ENCODE measurements around the gene HS6ST3. TPM values are rescaled to one million over a fixed set of nuclear protein-coding genes. Genes with fewer than 3 reads are reported as not detected.

HS6ST3 gene
- total and polyA plus RNA-seq, 8 donors = 0.65 to 3.4 (median 1.8) TPM

DNA sequence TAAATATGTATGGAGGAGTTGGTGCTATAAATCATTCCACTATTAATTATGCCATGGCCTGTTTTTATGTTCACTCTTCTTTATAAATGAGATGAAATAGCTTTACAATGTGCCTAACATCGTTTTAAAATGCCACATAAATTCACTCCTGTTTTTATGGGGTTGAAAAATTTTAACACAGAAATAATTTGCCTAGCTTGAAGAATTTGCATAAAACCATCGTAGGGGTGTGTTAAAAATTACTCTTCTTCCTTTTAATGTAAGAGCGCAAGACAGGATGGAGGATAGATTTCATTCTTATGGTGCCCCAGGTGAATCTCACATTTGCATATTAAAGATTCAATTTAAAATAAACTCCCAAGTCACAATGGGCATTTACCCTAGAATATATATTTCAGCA is 456.6 kb downstream of the HS6ST3 start:
- intact Hi-C loops (cut with DNase I) = no loop called here
- H3K27ac ChIP-seq = no peak overlapping the region
- no peak for TF ChIP-seq CTCF (IDR thresholded peaks at IDR 0.05)
- H3K4me3 ChIP-seq = no peak overlapping the region
- H3K27me3 ChIP-seq = no peaks in the 10 kb centered on the region
- no peaks in the 10 kb centered on the region for H3K9me3 ChIP-seq
- no peak for FAIRE-seq
- H3K4me1 ChIP-seq = no peaks in the 10 kb centered on the region
- DNase-seq = no peak
- ATAC-seq = no peak
- H3K36me3 ChIP-seq = no peaks in the 10 kb centered on the region
- 75 to 88% methylated on average over 3 of the region's 3 CpGs for WGBS, 2 donors

GRCh38 chr13:96551546-96551945 is 461.6 kb downstream of the HS6ST3 start:
- no peaks in the 10 kb centered on the region for H3K4me1 ChIP-seq
- 51 to 59% methylated on average over 5 of the region's 5 CpGs for WGBS, 2 donors
- FAIRE-seq (no peak), DNase-seq (no peak), ATAC-seq (peak in 1 of 4 donors; percentile 51)
- H3K27ac ChIP-seq = no peak overlapping the region
- no peak overlapping the region for H3K4me3 ChIP-seq
- H3K36me3 ChIP-seq = no peaks in the 10 kb centered on the region
- H3K27me3 ChIP-seq = no peaks in the 10 kb centered on the region
- no peak for TF ChIP-seq CTCF (IDR thresholded peaks at IDR 0.05)
- H3K9me3 ChIP-seq = no peaks in the 10 kb centered on the region
- intact Hi-C loops (cut with DNase I) = no loop called here

DNA sequence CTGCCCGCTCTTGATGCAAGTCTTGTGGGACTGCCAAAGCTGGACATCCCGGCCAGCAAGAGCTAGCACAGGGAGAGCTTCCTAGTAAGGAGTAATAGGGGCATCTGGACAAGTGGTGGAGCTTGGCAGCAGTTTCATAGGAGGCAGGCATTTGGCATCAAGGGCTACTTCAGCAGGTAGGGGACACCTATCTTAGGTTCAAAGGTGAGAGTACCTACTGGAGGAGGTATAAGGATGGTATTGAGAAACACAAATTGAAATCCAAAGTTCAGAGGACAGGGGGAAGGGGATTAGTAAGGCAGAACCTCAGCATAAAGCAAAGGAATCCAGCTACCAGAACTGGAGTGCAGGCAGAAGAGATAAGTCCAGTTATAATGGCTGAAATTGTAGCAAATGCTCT is 462.7 kb downstream of the HS6ST3 start:
- H3K4me3 ChIP-seq = no peak overlapping the region
- TF ChIP-seq CTCF (IDR thresholded peaks at IDR 0.05) = no peak
- no peaks in the 10 kb centered on the region for H3K27me3 ChIP-seq
- ATAC-seq (no peak), DNase-seq (no peak), FAIRE-seq (no peak)
- 94% methylated on average over 2 of the region's 2 CpGs for WGBS, 2 donors
- H3K27ac ChIP-seq = no peak overlapping the region
- intact Hi-C loops (cut with DNase I) = no loop called here
- H3K36me3 ChIP-seq = no peaks in the 10 kb centered on the region
- no peaks in the 10 kb centered on the region for H3K4me1 ChIP-seq
- no peaks in the 10 kb centered on the region for H3K9me3 ChIP-seq

DNA sequence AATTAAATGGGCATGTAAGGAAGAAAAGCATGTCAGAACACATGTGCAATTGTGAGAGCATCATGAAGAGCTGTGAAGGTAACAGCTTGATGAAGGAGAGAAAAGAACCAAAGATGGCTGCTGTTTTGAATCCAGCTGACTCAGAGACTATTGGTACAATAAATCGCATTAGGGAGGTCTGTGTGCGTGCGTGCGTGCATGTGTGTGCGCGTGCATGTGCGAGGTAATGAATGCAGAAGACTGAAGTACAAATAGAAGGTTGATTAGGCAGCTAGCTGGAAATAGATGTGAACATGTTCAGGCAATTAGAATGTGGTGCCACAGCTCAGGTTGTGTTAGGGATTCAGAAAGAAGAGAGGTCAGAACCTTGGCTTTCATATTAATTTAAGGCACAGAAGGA is 463.9 kb downstream of the HS6ST3 start:
- intact Hi-C loops (cut with DNase I) = no loop called here
- no peaks in the 10 kb centered on the region for H3K4me1 ChIP-seq
- H3K27me3 ChIP-seq = no peaks in the 10 kb centered on the region
- ATAC-seq = peak in 2 of 4 donors; percentile 22 to 41
- WGBS, 2 donors = 94% methylated on average over 7 of the region's 7 CpGs
- no peak overlapping the region for H3K4me3 ChIP-seq
- H3K9me3 ChIP-seq = no peaks in the 10 kb centered on the region
- TF ChIP-seq CTCF (IDR thresholded peaks at IDR 0.05) = no peak
- no peaks in the 10 kb centered on the region for H3K36me3 ChIP-seq
- FAIRE-seq = no peak
- H3K27ac ChIP-seq = no peak overlapping the region
- DNase-seq = no peak

- TF ChIP-seq CTCF (IDR thresholded peaks at IDR 0.05) = no peak
- Histone ChIP-seq H3K9me3 (no peaks in the 10 kb centered on the region), H3K27me3 (no peaks in the 10 kb centered on the region), H3K4me1 (no peaks in the 10 kb centered on the region), H3K27ac (no peak overlapping the region), H3K36me3 (no peaks in the 10 kb centered on the region), H3K4me3 (no peak overlapping the region)
- 72 to 79% methylated on average over 4 of the region's 4 CpGs for WGBS, 2 donors
- FAIRE-seq (no peak), DNase-seq (no peak), ATAC-seq (no peak)
- intact Hi-C loops (cut with DNase I) = no loop called here
Measured at GRCh38 chr13:96573563-96573962, 483.7 kb downstream of the HS6ST3 start.
